Measurements from ENCODE around the gene RIPOR3.

- TF ChIP-seq, protein P1, sequence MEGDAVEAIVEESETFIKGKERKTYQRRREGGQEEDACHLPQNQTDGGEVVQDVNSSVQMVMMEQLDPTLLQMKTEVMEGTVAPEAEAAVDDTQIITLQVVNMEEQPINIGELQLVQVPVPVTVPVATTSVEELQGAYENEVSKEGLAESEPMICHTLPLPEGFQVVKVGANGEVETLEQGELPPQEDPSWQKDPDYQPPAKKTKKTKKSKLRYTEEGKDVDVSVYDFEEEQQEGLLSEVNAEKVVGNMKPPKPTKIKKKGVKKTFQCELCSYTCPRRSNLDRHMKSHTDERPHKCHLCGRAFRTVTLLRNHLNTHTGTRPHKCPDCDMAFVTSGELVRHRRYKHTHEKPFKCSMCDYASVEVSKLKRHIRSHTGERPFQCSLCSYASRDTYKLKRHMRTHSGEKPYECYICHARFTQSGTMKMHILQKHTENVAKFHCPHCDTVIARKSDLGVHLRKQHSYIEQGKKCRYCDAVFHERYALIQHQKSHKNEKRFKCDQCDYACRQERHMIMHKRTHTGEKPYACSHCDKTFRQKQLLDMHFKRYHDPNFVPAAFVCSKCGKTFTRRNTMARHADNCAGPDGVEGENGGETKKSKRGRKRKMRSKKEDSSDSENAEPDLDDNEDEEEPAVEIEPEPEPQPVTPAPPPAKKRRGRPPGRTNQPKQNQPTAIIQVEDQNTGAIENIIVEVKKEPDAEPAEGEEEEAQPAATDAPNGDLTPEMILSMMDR (IDR thresholded peaks at IDR 0.05; ENCODE audit: low read depth, low read length), result no peak
- no peak for TF ChIP-seq EZH2phosphoT487 (IDR thresholded peaks at IDR 0.05; ENCODE audit: low read depth)
Measured at GRCh38 chr20:50550531-50550930, 140.8 kb downstream of the RIPOR3 start.

Data from OCI-LY3 (cell line).